GM20431 (cell line): ENCODE results near the gene SIL1.
"Not testable (repeated sequence)": the region's sequence is repeated elsewhere in the genome, so short reads cannot be mapped to it uniquely, and the experiment has no call there.

Experiments
- in situ Hi-C: fragments of 300-500 bp; cut with MseI, MboI; formaldehyde crosslinking; loops from one replicate; pipeline ENCODE4 v1.15.0; 2020; ENCODE audit warnings: low sequenced_read_pairs; ENCODE audit not compliant: unreplicated experiment

Gene SIL1

DNA sequence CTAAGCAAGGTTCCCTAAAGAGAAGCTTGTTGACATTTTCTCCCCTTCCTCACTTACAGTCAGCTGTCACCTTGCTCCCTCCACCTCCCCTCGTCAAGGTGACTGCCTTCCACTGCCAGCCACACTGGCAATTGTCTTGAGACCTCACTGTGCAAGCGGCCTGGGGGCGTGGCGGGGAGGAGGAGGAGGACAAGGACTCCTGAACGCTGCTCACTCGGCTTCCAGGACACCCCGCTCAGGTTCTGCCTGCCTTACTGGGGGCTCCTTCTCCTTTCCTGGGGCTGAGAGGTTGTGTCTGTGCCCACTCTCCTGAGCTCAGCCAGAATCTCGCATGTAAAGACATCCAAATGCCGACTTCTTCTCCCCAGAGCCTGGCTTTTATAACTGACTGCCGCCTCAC is 262.7 kb downstream of the SIL1 start:
- in situ Hi-C loops, result no loop called here

DNA sequence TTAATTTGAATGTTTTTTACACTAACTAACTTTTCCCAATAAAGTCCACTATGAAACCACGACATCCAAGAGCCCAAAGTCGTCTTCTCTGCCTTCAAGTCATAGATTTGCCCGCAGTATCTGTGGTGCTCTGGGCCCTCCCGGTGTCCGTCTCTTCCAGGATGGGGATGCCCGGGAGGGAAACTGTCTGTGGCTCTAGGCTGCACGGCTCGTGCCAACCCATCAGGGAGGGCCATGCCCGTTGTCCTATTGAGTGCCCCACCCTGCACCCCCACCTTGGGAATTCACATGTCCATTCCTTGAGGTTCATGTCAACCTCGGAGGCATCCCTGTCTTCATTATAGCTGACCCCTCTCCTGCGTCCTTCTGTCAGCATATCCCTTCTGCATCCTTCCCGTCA is 263.2 kb downstream of the SIL1 start:
- in situ Hi-C loops, result no loop called here

DNA sequence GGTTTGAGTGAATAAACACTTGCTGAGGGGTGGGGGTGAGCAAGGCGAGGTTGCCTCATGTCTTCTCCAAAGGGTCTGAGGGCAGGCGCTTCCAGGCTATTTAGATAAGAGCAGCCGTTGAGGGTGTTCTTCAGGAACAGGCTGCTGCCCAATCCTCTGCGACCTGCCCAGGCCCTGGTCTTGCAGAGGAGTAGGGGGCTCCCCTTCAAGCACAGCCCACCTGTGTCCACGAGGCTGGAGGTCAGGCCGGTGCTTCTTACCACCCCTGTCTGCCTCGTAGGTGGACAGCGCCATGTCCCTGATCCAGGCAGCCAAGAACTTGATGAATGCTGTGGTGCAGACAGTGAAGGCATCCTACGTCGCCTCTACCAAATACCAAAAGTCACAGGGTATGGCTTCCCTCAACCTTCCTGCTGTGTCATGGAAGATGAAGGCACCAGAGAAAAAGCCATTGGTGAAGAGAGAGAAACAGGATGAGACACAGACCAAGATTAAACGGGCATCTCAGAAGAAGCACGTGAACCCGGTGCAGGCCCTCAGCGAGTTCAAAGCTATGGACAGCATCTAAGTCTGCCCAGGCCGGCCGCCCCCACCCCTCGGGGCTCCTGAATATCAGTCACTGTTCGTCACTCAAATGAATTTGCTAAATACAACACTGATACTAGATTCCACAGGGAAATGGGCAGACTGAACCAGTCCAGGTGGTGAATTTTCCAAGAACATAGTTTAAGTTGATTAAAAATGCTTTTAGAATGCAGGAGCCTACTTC is 264.5 kb downstream of the SIL1 start:
- in situ Hi-C loops, result no loop called here

- in situ Hi-C loops, result no loop called here
Observed at GRCh38 chr5:138932171-138932810, 265.9 kb downstream of the SIL1 start.

GRCh38 chr5:138930371-138931097 is 267.6 kb downstream of the SIL1 start:
- in situ Hi-C loops, result no loop called here

GRCh38 chr5:138929571-138929955 is 268.6 kb downstream of the SIL1 start:
- in situ Hi-C loops, result no loop called here

- in situ Hi-C loops, result no loop called here
Observed at GRCh38 chr5:138927979-138928378, 270.2 kb downstream of the SIL1 start.

DNA sequence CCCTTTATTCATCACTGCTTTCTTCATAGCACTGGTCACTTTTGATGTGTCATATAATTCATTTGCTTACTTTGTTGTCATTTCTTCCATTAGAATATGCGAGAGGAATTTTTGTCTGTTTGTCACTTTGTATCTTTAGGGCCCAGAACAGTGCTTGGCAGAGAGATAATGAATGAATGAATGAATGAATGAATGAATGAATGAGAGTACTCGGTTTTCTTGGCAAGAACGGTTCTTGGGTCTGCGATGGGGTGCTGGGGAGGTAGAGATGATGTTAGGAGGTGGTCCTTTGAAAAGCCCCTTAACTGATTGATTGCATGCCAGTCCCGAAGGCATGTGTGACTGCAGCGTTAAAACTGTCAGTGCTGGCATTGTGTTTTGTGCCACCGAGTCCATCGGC is 270.6 kb downstream of the SIL1 start:
- in situ Hi-C loops, result no loop called here

DNA sequence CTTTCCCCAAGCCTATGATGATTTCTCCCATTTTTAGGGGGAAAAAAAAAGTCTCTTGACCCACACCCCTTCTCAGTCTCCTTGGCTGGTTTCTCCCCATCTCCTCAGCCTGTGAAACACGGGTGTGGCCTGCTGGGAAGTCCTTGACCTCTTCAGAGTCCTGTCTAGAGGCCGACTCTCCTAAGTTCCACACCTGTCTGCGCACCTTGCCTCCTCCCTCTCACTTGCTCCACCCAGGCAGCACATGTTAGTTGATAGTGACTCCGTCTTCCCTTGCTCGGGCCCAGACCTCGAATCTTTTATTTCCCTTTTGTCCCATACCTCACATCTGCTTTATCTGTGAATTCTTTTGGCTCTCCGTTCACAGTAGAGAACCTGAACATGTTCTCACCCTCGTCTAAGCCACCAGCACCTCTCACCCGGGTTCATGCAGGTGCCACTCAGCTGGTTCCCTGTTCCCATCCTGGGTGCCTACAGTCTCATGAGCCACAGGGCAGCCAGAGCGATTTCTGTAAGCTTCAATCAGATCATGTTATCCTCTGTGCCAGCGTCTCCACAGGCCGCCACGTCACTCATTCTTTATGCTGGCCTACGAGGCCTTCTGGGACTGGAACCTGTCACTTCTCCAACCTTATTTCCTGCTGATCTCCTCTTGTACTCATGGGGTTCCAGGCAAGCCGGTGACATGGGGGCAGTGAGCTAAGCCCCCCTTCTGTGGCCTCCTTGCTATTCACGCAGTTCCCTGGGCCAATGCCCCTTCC is 271.3 kb downstream of the SIL1 start:
- in situ Hi-C loops, result no loop called here

GRCh38 chr5:138926257-138926656 is 271.9 kb downstream of the SIL1 start:
- in situ Hi-C loops, result no loop called here

- in situ Hi-C loops, result no loop called here
Observed at GRCh38 chr5:138925090-138925635, 273.0 kb downstream of the SIL1 start.

GRCh38 chr5:138922494-138922893 is 275.7 kb downstream of the SIL1 start:
- in situ Hi-C loops, result no loop called here

DNA sequence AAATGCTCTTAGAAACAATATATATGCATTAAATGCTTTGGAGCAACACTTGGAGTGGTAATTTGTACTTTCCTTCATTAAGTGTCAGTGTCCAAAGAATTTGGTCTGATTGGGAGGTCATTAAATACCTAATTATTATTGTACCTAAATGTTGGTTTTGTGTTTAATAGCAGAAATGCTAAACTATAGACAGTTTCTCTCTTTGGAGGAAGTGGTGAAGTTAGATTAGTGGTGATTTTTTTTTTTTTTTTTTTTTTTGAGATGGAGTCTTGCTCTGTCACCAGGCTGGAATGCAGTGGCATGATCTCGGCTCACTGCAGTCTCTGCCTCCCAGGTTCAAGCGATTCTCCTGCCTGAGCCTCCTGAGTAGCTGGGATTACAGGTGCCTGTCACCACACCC is 276.8 kb downstream of the SIL1 start:
- in situ Hi-C loops, result not testable (repeated sequence)

DNA sequence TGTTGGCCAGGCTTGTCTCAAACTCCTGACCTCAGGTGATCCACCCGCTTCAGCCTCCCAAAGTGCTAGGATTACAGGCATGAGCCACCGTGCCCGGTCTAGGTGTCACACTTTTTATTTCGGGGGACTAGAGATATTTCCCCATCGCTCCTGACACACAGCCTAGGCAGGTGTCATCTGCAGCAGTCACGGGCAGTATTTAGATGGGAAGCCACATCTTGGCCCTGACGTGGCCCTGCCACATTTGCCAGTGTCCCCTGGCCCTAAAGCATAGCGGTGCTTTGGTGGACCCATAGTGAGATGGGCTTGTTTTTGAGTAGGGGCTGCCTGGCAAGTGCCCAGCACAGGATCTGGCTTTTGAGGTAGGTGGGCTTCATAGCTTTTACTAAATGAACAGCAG is 278.0 kb downstream of the SIL1 start:
- in situ Hi-C loops, result no loop called here

DNA sequence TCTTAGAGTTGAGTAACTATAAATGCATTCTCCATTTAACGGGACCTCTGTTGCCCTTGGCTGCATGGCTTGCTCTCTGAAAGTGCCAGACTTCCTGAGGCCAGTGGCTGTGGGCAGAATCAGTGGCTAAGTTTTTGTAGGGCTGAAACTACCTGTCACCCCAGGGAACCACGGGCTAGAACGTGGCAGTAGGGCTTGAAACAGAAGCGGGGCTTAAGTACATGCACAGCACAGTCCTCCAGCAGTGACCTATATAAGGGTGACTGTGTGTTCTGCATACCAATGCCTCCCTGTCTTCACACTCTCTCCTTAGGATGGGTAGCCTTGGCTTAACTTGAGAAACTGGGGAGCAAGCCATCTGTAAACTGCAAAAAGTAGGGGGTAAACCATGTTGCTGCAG is 279.5 kb downstream of the SIL1 start:
- in situ Hi-C loops, result no loop called here

DNA sequence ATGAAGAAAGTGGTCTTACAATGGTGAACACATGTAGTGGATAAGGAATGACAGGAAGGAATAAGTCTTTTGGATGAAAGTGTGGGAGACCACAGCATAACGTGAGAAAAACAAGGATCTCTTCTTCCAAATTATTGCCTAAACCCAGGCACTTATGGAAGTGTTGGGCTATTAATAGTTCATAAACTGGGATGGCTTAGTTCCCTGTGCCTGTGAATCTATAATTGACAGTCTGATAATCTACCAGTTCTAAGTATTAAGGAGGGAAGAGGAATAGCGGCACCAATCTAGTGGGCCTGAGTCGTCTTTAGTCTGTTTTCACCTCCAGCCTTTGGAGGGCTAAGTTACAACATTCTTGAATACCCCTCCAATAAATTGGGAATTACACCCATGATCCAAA is 283.8 kb downstream of the SIL1 start:
- in situ Hi-C loops, result no loop called here

DNA sequence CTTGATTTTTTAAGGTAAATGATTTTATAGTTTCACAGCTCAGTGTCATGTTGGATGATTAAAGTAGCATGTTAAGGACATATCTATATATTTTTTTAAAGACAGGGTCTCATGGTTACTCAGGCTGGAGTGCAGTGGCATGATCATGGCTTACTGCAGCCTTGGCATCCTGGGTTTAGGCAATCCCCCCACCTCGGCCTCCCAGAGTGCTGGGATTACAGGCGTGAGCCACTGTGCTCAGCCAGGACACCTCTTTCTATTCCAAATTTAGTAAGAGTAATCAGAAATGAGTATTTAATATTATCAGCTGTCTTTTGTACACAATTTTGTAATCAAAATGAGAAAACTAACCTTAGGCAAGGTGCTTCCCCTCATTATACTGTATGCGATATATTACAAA is 284.4 kb downstream of the SIL1 start:
- in situ Hi-C loops, result no loop called here

- in situ Hi-C loops, result no loop called here
Observed at GRCh38 chr5:138912093-138912492, 286.1 kb downstream of the SIL1 start.

DNA sequence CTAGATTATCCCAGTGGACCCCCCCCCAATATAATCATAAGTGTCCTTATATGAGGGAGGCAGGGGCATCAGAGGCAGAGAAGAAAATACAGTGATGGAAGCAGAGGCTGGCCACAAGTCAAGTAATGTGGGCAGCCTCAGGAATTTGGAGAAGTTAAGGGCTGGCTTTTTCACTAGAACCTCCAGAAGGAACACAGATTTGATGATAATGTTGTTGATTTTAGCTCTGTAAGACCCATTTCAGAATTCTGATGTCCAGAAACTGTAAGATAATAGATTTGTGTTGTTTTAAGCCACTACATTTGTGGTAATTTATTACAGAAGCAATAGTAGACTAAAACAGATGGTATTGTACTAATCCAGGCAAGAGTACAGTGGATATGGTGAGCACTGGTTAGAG is 286.7 kb downstream of the SIL1 start:
- in situ Hi-C loops, result no loop called here

DNA sequence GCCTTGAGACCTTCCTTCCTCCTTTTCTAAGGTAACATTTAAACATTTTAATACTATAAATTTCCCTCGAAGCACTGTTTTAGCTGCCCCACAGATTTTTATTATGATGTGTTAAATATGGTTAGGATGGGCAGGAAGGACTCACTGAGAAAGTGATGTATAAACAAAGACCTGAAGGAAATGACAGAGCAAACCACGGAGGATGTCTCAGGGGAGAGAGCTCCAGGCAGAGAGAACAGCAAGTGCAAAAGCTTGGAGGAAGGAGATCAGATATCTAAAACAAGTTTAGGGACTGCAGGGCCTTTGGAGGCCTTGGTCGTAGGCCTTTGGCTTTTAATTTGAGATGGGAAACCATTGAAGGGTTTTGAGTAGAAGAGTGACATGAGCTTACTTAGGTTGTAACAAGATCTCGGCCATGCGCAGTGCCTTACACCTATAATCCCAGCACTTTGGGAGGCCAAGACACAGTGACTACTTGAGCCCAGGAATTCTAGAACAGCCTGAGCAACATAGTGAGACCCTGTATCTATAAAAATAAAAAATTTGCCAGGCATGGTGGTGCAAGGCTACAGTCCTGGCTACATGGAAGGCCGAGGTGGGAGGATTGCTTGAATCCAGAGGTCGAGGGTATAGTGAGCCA is 287.5 kb downstream of the SIL1 start:
- in situ Hi-C loops, result no loop called here
